Fibroblast of mammary gland (primary cell): Measurements from ENCODE around the gene CUTC.

Source experiments
- DNase-seq: peaks from one replicate; pipeline ENCODE4 v3.0.0-alpha.2; 2010; ENCODE audit warnings: low read depth
- H3K4me3 ChIP-seq: 2 replicates; pipeline ENCODE4 v1.5.1; 2011; ENCODE audit warnings: low read depth, mild to moderate bottlenecking, low read length, moderate library complexity; ENCODE audit not compliant: control insufficient read depth
- TF ChIP-seq, protein P1 (sequence below): conservative IDR thresholded peaks from 2 replicates; pipeline ENCODE4 v1.5.1; 2011; ENCODE audit warnings: low read depth, low read length, inconsistent platforms; ENCODE audit not compliant: control insufficient read depth, insufficient read depth

Gene CUTC

GRCh38 chr10:99779335-99779734 lies 47.3 kb downstream of the CUTC start:
- peak; percentile 80 for DNase-seq
- TF ChIP-seq, protein P1, sequence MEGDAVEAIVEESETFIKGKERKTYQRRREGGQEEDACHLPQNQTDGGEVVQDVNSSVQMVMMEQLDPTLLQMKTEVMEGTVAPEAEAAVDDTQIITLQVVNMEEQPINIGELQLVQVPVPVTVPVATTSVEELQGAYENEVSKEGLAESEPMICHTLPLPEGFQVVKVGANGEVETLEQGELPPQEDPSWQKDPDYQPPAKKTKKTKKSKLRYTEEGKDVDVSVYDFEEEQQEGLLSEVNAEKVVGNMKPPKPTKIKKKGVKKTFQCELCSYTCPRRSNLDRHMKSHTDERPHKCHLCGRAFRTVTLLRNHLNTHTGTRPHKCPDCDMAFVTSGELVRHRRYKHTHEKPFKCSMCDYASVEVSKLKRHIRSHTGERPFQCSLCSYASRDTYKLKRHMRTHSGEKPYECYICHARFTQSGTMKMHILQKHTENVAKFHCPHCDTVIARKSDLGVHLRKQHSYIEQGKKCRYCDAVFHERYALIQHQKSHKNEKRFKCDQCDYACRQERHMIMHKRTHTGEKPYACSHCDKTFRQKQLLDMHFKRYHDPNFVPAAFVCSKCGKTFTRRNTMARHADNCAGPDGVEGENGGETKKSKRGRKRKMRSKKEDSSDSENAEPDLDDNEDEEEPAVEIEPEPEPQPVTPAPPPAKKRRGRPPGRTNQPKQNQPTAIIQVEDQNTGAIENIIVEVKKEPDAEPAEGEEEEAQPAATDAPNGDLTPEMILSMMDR = no peak
- H3K4me3 ChIP-seq = peak overlapping the region; percentile 19

GRCh38 chr10:99781734-99782429 lies 49.8 kb downstream of the CUTC start:
- peak; percentile 14 for DNase-seq
- H3K4me3 ChIP-seq = no peak overlapping the region
- TF ChIP-seq, protein P1 = no peak

DNA sequence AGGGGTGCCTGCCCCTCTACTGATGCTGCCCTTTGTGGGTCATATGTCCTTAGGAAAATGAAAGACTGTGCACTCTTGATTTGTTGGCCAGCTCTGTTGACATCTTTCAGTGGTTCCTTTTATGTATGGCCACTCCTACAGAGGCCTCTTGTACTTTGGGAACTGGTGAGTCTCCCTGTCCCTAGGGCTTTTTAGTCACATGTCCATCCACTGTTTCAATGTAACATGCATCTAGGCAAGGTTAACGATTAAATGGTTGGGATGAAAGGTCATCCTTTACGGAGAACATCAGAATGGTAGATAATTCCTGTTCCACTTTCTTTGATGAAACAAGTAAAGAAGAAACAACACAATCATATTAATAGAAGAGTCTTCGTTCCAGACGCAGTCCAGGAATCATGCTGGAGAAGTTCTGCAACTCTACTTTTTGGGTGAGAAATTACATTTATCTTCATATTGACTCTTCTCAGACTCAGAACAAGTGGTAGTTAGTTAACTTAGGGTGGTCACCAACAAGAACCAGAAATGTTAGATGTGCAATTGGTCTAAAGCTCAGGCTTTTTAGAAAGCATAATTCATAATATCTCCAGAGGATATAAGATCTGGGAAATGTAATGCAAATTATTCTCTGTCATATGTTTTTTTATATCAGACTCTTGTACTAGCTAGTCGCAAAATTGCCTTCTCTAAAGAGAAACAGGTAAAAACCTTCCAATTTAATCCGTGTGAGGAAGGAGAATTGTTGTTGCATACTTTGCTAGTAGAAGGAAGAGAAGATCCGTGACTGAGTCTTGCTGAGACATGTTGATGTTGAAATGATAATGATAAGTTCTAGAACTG lies 50.6 kb downstream of the CUTC start, which contains the start of gene ABCC2:
Gene ABCC2, plus strand, starts transcription at position 194 of the 840 bp plus-strand sequence. Its CDS starts 205 bp downstream, at position 399.
- TF ChIP-seq, protein P1 = no peak
- no peak within 1 kb of the TSS for H3K4me3 ChIP-seq
- peak; percentile 42 for DNase-seq

GRCh38 chr10:99784016-99784726 lies 52.1 kb downstream of the CUTC start:
- TF ChIP-seq, protein P1 = no peak
- peak; percentile 88 for DNase-seq
- H3K4me3 ChIP-seq = no peak overlapping the region

DNA sequence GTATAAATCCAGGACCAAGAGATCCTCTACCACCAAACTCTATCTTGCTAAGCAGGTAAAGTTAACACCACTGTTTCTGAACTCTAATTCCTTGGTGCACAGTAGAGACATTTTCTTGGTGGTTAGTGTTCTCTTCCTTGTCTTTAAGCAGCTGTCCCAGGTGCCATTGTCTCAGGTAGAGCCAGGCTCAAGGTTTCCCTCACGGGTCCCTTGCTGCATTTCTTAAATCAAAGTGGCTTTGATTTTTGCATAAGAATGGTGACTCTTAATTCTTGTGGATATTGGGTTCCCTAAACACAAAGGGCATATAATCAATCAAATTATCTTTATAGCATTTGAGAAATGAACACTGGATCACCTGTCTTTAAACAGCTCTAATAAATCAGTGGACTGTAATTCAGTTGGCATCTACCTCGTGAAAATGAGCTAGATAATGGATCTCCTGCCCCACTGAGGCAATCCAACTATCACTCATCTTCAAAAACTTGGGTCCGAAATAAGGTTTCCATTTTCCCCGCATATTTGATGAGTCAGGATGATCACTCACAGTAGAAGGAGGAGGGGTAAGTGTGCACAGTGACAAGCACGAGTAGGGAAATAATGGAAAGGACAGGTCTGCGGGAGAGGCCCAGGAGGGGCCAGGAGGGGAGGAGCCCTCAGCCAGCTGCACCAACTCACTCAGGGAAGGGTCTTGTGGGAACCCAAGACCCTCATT lies 52.9 kb downstream of the CUTC start:
- peak; percentile 66 for DNase-seq
- TF ChIP-seq, protein P1 = no peak
- no peak overlapping the region for H3K4me3 ChIP-seq

DNA sequence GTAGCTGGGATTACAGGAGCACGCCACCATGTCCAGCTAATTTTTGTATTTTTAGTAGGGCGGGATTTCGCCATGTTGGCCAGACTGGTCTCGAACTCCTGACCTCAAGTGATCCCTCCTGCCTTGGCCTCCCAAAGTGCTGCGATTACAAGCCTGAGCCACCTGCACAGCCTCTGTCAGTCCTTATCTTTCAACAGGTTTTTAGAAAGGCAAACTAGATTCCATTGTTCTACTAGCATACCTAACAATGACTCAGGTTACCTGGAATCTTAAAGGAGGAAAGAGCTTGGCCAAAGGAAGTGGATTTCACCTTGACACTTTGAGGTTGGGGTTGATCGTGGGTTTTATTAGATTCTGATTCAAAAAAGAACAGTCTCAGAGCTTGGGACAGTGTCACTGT lies 53.6 kb downstream of the CUTC start:
- no peak for DNase-seq
- TF ChIP-seq, protein P1 = no peak

More for the DNA sequence above, 53.6 kb downstream of the CUTC start:
- no peak overlapping the region for H3K4me3 ChIP-seq
